ENCODE results near the gene ERICH6. TPM values are rescaled to one million over a fixed set of nuclear protein-coding genes. Genes with fewer than 3 reads are reported as not detected.
A peak's percentile ranks its signal among the peaks of the same experiment; 100 is the strongest.

The ERICH6 gene
- total RNA-seq, 4 donors from 2014 or later, result 0.68 TPM; not detected in 3

DNA sequence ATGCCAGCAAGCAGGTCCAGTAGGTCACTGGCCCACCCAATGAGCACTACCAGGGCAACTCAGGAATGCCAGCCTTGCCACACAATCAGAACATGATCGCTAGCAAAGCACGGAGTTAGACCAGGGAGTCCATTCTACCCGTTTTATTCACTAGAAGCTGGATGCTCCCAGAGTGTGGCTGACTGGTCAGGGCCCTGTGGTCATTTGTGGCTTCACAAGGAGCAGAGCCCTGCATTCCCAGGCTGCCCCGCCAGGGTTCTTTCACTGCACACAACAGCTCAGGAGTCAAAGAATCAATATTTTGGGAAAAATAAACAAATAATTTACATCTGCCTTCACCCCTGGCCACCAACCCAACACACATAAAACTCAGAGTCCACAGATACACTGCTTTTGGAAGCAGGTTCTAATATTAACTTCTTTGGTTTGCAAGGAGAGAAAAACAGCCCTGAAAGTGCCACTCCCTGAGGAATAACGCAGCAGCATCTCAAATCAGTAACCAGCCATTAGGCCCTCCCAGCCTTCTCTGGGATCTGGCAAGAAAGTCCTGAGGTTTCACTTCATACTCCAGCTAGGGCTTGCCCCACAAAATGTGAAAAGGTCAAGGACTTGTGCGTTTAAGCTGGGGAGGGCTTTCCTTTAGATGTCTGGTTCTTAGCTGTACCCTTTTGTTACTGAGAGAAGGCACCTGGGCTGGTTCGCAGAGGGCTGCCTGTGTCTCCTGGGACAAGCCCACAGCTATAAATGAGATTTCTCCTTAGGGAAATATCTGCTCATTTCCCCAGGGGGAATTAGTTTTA lies 43.3 kb upstream of the ERICH6 start:
- Histone ChIP-seq H3K36me3 (peaks cover 4% of the 10 kb centered on the region), H3K9me3 (no peaks in the 10 kb centered on the region), H3K4me3 (no peak overlapping the region), H3K4me1 (peaks cover 54% of the 10 kb centered on the region), H3K27ac (peak overlapping the region; percentile 53), H3K27me3 (no peaks in the 10 kb centered on the region)
- no peak for DNase-seq (ENCODE audit: low spot score in 2 of 2)
- TF ChIP-seq CTCF (IDR thresholded peaks at IDR 0.05), result no peak
- no peak for TF ChIP-seq POLR2AphosphoS5 (IDR thresholded peaks at IDR 0.05)
- 86% methylated on average over 7 of the region's 7 CpGs for WGBS

GRCh38 chr3:150745832-150746231 lies 42.1 kb upstream of the ERICH6 start:
- H3K27ac ChIP-seq, result peak overlapping the region; percentile 14
- no peak for DNase-seq (ENCODE audit: low spot score in 2 of 2)
- 94% methylated on average over 3 of the region's 3 CpGs for WGBS
- no peaks in the 10 kb centered on the region for H3K9me3 ChIP-seq
- TF ChIP-seq POLR2AphosphoS5 (IDR thresholded peaks at IDR 0.05) (no peak), POLR2A (IDR thresholded peaks at IDR 0.05) (no peak), CTCF (IDR thresholded peaks at IDR 0.05) (no peak), EP300 (IDR thresholded peaks at IDR 0.05) (no peak)
- no peak overlapping the region for H3K4me3 ChIP-seq
- peaks cover 47% of the 10 kb centered on the region for H3K4me1 ChIP-seq
- peaks cover 16% of the 10 kb centered on the region for H3K36me3 ChIP-seq
- H3K27me3 ChIP-seq, result no peaks in the 10 kb centered on the region

DNA sequence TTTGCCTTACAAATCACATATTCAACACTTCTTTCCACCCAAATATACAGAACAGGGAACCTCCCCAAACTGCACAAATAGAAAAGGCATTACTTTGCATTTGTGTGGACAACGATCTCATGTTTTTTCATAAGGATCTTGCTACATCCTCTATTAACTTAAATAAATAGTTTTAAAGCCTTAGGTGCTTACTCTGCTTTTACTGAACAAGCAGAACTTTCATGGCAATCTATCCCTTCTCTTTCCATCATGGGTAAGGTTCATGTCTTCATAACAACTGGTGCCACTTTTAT lies 41.1 kb upstream of the ERICH6 start:
- no peaks in the 10 kb centered on the region for H3K27me3 ChIP-seq
- TF ChIP-seq CTCF (IDR thresholded peaks at IDR 0.05) (no peak), POLR2AphosphoS5 (IDR thresholded peaks at IDR 0.05) (no peak), POLR2A (IDR thresholded peaks at IDR 0.05) (no peak), EP300 (IDR thresholded peaks at IDR 0.05) (no peak)
- 53% methylated on average over 1 of the region's 1 CpG for WGBS
- H3K9me3 ChIP-seq, result no peaks in the 10 kb centered on the region
- peaks cover 18% of the 10 kb centered on the region for H3K36me3 ChIP-seq
- H3K27ac ChIP-seq, result peak overlapping the region; percentile 44
- no peak for DNase-seq (ENCODE audit: low spot score in 2 of 2)
- no peak overlapping the region for H3K4me3 ChIP-seq
- peaks cover 47% of the 10 kb centered on the region for H3K4me1 ChIP-seq

DNA sequence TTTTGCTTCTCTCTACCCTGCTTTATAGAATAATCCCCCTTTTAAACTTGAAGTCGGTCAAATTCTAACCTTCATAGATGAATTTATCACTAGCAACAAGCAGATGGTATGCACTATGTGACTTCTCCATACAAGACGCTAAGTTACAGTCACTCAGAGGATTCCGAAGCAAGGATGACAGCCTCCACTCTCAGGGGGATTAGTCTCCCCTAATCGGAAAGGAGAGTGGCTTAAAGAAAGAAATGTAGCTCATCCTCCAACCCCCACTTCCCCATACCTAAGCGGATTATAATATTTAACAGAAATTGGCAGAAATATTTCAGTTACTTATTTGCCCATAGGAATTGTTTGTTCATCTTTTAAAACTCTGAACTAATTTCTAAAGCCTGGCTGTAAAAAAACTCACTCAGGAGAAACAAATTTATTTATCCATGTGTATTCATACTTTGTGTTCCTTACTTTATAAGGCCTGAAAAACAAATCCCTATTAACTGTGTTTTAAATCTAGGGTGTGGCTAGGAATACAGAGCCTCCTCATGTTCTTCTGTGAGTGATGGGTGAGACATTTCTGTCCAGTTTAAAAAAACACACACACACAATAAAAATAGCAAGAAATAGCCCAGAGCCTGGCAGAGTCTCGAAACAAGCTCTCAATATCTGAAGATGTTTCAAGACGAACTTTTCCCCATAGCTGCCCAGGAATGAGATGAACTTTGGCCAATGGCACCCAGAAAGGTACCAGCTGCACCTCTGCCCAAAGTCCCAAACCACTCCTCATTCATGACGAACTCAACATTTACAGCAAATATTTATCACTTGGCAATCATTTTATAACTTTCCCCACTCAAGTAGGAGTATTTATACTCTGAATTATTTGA lies 40.6 kb upstream of the ERICH6 start:
- Histone ChIP-seq H3K9me3 (no peaks in the 10 kb centered on the region), H3K36me3 (peaks cover 18% of the 10 kb centered on the region), H3K4me1 (peaks cover 47% of the 10 kb centered on the region), H3K27me3 (no peaks in the 10 kb centered on the region), H3K4me3 (no peak overlapping the region), H3K27ac (peak overlapping the region; percentile 44)
- WGBS, result 56% methylated on average over 8 of the region's 8 CpGs
- DNase-seq (ENCODE audit: low spot score in 2 of 2), result no peak
- TF ChIP-seq EP300 (IDR thresholded peaks at IDR 0.05) (no peak), POLR2AphosphoS5 (IDR thresholded peaks at IDR 0.05) (no peak), POLR2A (IDR thresholded peaks at IDR 0.05) (no peak), CTCF (IDR thresholded peaks at IDR 0.05) (no peak)

DNA sequence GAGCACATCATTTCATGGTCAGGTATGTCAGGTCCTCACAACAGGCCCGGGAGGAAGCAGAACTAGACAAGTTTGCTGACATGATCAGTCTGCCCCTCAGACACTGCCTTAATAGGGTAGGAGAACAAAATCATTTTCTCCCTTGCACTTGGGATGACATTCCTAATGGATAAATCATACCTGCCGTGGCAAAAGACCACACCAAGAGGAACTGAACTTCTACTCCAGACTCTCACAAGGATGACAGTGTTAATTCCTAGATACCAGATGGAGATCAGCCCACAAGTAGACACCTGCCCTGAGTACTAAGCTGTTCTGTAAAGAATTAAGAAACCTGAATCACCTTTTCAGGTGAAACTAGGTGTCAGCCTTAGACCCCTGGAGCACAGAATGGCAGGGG lies 39.8 kb upstream of the ERICH6 start:
- no peaks in the 10 kb centered on the region for H3K27me3 ChIP-seq
- no peak for DNase-seq (ENCODE audit: low spot score in 2 of 2)
- H3K4me3 ChIP-seq, result no peak overlapping the region
- H3K4me1 ChIP-seq, result peaks cover 52% of the 10 kb centered on the region
- peaks cover 18% of the 10 kb centered on the region for H3K36me3 ChIP-seq
- no peaks in the 10 kb centered on the region for H3K9me3 ChIP-seq
- peak overlapping the region; percentile 44 for H3K27ac ChIP-seq
- no peak for TF ChIP-seq CTCF (IDR thresholded peaks at IDR 0.05)
- whole genome bisulfite sequencing, result 64% methylated on average over 2 of the region's 2 CpGs
